WTC11 (cell line): ENCODE data around the gene AGXT. TPM values are rescaled to one million over a fixed set of nuclear protein-coding genes. Genes with fewer than 3 reads are reported as not detected.

Source experiments
- ATAC-seq: fragments of 200-7000 bp; cut with Tn5 transposase; 2 replicates; pipeline ENCODE4 v1.10.0; 2021; ENCODE audit warnings: mild to moderate bottlenecking, moderate library complexity
- CTCF ChIA-PET: fragments of 300-600 bp; sonication (Branson Sonifier 250); formaldehyde crosslinking; loops from one replicate; lab custom pipeline; 2021; ENCODE audit warnings: antibody characterized with exemption; lab: Charles Lee
- POLR2A ChIA-PET: fragments of 350-600 bp; sonication (Branson Sonifier 250); formaldehyde crosslinking; loops from one replicate; lab custom pipeline; 2021; ENCODE audit warnings: antibody characterized with exemption; lab: Charles Lee
- DNase-seq: peaks from one replicate; pipeline ENCODE4 v3.0.0; 2021; ENCODE audit warnings: low spot score
- H3K27ac Mint-ChIP-seq: 2 replicates; pipeline ENCODE4 v1.8.0; 2021; ENCODE audit warnings: mixed read lengths
- H3K27me3 Mint-ChIP-seq: 2 replicates; pipeline ENCODE4 v1.8.0; 2021; ENCODE audit warnings: low read depth, mild to moderate bottlenecking, moderate library complexity, mixed read lengths
- H3K36me3 Mint-ChIP-seq: 2 replicates; pipeline ENCODE4 v1.8.0; 2021; ENCODE audit warnings: mixed read lengths
- H3K4me1 Mint-ChIP-seq: 2 replicates; pipeline ENCODE4 v1.8.0; 2022; ENCODE audit warnings: mixed read lengths
- H3K4me3 Mint-ChIP-seq: 2 replicates; pipeline ENCODE4 v1.8.0; 2021; ENCODE audit warnings: mild to moderate bottlenecking, moderate library complexity, mixed read lengths
- H3K9me3 Mint-ChIP-seq: 2 replicates; pipeline ENCODE4 v1.8.0; 2021; ENCODE audit warnings: mixed read lengths
- CREB1 ChIP-seq: sonication (generic); formaldehyde crosslinking; IDR thresholded peaks from 2 replicates; pipeline ENCODE4 v1.8.0; 2023; ENCODE audit warnings: mild to moderate bottlenecking, missing genetic modification reagents
- FOXK1 ChIP-seq: sonication (generic); formaldehyde crosslinking; IDR thresholded peaks from 2 replicates; pipeline ENCODE4 v1.8.0; 2022; ENCODE audit warnings: mild to moderate bottlenecking, moderate library complexity, missing genetic modification reagents
- GTF2I ChIP-seq: fragments of 250-450 bp; sonication (Bioruptor Pico); conservative IDR thresholded peaks from 2 replicates; pipeline ENCODE4 v1.4.0; 2021; ENCODE audit warnings: mild to moderate bottlenecking
- JAZF1 ChIP-seq: fragments of 250-450 bp; sonication (Bioruptor Pico); IDR thresholded peaks from 2 replicates; pipeline ENCODE4 v1.9.0; 2021; ENCODE audit warnings: moderate library complexity, mild to moderate bottlenecking, inconsistent platforms
- SMAD3 ChIP-seq: sonication (generic); formaldehyde crosslinking; IDR thresholded peaks from 2 replicates; pipeline ENCODE4 v1.8.0; 2022; ENCODE audit warnings: missing genetic modification reagents, mild to moderate bottlenecking, borderline replicate concordance
- SP1 ChIP-seq: sonication (generic); formaldehyde crosslinking; conservative IDR thresholded peaks from 2 replicates; pipeline ENCODE4 v1.8.1; 2022; ENCODE audit warnings: missing genetic modification reagents
- ZNF121 ChIP-seq: sonication (generic); formaldehyde crosslinking; IDR thresholded peaks from 2 replicates; pipeline ENCODE4 v1.8.0; 2023; ENCODE audit warnings: missing genetic modification reagents
- total RNA-seq: library from RNA; stranded (reverse); gene quantifications from 3 replicates; pipeline ENCODE4 v1.2.3, GENCODE V29; 2021
- TF ChIP-seq, protein P1 (sequence below): sonication (generic); formaldehyde crosslinking; IDR thresholded peaks from 2 replicates; pipeline ENCODE4 v1.8.1; 2022; ENCODE audit warnings: low read depth, missing genetic modification reagents, borderline replicate concordance
- TF ChIP-seq, protein P2 (sequence below): sonication (generic); formaldehyde crosslinking; IDR thresholded peaks from 2 replicates; pipeline ENCODE4 v1.8.1; 2022; ENCODE audit warnings: low read depth, mild to moderate bottlenecking, moderate library complexity, missing genetic modification reagents, borderline replicate concordance
- TF ChIP-seq, protein P3 (sequence below): sonication (generic); formaldehyde crosslinking; IDR thresholded peaks from 2 replicates; pipeline ENCODE4 v1.8.0; 2023; ENCODE audit warnings: missing genetic modification reagents, mild to moderate bottlenecking, borderline replicate concordance
- TF ChIP-seq, protein P4 (sequence below): sonication (generic); formaldehyde crosslinking; conservative IDR thresholded peaks from 2 replicates; pipeline ENCODE4 v1.8.1; 2023; ENCODE audit warnings: mild to moderate bottlenecking, low read depth, missing genetic modification reagents, moderate library complexity
- TF ChIP-seq, protein P5 (sequence below): sonication (generic); formaldehyde crosslinking; conservative IDR thresholded peaks from 2 replicates; pipeline ENCODE4 v1.8.1; 2022; ENCODE audit warnings: mild to moderate bottlenecking, missing genetic modification reagents
- TF ChIP-seq, protein P6 (sequence below): sonication (generic); formaldehyde crosslinking; IDR thresholded peaks from 2 replicates; pipeline ENCODE4 v1.8.0; 2022; ENCODE audit warnings: mild to moderate bottlenecking, missing genetic modification reagents
- TF ChIP-seq, protein P7 (sequence below): sonication (generic); formaldehyde crosslinking; IDR thresholded peaks from 2 replicates; pipeline ENCODE4 v1.8.0; 2022; ENCODE audit warnings: mild to moderate bottlenecking, missing genetic modification reagents
- TF ChIP-seq, protein P8 (sequence below): sonication (generic); formaldehyde crosslinking; IDR thresholded peaks from 2 replicates; pipeline ENCODE4 v1.8.1; 2023; ENCODE audit warnings: mild to moderate bottlenecking, missing genetic modification reagents
- TF ChIP-seq, protein P9 (sequence below): sonication (generic); formaldehyde crosslinking; IDR thresholded peaks from 2 replicates; pipeline ENCODE4 v1.8.1; 2023; ENCODE audit warnings: mild to moderate bottlenecking, missing genetic modification reagents, borderline replicate concordance

The AGXT gene
- total RNA-seq, 1 experiment from 2014 or later = 0.24 TPM

DNA sequence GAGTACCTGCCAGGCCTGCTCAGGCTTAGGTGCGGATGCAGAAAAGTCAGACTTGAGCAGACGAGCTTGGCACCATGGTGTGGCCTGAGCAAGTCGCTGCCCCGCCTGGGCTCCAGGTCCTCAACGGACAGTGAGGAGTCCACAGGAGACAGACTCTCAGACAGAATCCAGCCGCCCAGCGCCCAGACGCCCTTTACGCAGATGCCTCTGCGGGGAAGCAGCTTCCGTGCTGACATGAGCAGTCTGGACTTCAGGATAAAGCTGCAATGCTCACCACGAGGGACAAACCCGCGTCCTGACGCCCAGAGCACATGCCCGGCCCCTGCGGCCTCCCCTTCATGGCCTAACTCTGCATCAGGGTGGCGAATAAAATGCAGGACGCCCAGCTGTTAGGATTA is 30.8 kb downstream of the AGXT start:
- CTCF ChIA-PET = interaction anchor here (1.1 to 1.8 kb wide), 2 partner anchors 15 to 48 kb away, joined by 3 to 8 read pairs; no protein-coding TSS in a partner anchor
- DNase-seq (no peak), ATAC-seq (no peak)
- Mint-ChIP-seq H3K36me3 (peaks cover 3% of the 10 kb centered on the region), H3K4me1 (no peaks in the 10 kb centered on the region), H3K4me3 (no peak overlapping the region), H3K9me3 (peaks cover 11% of the 10 kb centered on the region), H3K27me3 (no peaks in the 10 kb centered on the region), H3K27ac (no peak overlapping the region)
- TF ChIP-seq, protein P1, sequence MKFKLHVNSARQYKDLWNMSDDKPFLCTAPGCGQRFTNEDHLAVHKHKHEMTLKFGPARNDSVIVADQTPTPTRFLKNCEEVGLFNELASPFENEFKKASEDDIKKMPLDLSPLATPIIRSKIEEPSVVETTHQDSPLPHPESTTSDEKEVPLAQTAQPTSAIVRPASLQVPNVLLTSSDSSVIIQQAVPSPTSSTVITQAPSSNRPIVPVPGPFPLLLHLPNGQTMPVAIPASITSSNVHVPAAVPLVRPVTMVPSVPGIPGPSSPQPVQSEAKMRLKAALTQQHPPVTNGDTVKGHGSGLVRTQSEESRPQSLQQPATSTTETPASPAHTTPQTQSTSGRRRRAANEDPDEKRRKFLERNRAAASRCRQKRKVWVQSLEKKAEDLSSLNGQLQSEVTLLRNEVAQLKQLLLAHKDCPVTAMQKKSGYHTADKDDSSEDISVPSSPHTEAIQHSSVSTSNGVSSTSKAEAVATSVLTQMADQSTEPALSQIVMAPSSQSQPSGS (CRISPR knock-in tag) = no peak
- TF ChIP-seq FOXK1 (no peak), SP1 (CRISPR knock-in tag) (no peak), SMAD3 (CRISPR knock-in tag) (no peak), ZNF121 (no peak)
- TF ChIP-seq, protein P2, sequence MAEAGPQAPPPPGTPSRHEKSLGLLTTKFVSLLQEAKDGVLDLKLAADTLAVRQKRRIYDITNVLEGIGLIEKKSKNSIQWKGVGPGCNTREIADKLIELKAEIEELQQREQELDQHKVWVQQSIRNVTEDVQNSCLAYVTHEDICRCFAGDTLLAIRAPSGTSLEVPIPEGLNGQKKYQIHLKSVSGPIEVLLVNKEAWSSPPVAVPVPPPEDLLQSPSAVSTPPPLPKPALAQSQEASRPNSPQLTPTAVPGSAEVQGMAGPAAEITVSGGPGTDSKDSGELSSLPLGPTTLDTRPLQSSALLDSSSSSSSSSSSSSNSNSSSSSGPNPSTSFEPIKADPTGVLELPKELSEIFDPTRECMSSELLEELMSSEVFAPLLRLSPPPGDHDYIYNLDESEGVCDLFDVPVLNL (CRISPR knock-in tag) = no peak
- TF ChIP-seq, protein P3, sequence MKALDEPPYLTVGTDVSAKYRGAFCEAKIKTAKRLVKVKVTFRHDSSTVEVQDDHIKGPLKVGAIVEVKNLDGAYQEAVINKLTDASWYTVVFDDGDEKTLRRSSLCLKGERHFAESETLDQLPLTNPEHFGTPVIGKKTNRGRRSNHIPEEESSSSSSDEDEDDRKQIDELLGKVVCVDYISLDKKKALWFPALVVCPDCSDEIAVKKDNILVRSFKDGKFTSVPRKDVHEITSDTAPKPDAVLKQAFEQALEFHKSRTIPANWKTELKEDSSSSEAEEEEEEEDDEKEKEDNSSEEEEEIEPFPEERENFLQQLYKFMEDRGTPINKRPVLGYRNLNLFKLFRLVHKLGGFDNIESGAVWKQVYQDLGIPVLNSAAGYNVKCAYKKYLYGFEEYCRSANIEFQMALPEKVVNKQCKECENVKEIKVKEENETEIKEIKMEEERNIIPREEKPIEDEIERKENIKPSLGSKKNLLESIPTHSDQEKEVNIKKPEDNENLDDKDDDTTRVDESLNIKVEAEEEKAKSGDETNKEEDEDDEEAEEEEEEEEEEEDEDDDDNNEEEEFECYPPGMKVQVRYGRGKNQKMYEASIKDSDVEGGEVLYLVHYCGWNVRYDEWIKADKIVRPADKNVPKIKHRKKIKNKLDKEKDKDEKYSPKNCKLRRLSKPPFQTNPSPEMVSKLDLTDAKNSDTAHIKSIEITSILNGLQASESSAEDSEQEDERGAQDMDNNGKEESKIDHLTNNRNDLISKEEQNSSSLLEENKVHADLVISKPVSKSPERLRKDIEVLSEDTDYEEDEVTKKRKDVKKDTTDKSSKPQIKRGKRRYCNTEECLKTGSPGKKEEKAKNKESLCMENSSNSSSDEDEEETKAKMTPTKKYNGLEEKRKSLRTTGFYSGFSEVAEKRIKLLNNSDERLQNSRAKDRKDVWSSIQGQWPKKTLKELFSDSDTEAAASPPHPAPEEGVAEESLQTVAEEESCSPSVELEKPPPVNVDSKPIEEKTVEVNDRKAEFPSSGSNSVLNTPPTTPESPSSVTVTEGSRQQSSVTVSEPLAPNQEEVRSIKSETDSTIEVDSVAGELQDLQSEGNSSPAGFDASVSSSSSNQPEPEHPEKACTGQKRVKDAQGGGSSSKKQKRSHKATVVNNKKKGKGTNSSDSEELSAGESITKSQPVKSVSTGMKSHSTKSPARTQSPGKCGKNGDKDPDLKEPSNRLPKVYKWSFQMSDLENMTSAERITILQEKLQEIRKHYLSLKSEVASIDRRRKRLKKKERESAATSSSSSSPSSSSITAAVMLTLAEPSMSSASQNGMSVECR (CRISPR knock-in tag) = no peak
- TF ChIP-seq, protein P4, sequence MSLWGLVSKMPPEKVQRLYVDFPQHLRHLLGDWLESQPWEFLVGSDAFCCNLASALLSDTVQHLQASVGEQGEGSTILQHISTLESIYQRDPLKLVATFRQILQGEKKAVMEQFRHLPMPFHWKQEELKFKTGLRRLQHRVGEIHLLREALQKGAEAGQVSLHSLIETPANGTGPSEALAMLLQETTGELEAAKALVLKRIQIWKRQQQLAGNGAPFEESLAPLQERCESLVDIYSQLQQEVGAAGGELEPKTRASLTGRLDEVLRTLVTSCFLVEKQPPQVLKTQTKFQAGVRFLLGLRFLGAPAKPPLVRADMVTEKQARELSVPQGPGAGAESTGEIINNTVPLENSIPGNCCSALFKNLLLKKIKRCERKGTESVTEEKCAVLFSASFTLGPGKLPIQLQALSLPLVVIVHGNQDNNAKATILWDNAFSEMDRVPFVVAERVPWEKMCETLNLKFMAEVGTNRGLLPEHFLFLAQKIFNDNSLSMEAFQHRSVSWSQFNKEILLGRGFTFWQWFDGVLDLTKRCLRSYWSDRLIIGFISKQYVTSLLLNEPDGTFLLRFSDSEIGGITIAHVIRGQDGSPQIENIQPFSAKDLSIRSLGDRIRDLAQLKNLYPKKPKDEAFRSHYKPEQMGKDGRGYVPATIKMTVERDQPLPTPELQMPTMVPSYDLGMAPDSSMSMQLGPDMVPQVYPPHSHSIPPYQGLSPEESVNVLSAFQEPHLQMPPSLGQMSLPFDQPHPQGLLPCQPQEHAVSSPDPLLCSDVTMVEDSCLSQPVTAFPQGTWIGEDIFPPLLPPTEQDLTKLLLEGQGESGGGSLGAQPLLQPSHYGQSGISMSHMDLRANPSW = no peak
- POLR2A ChIA-PET = no interaction called here

DNA sequence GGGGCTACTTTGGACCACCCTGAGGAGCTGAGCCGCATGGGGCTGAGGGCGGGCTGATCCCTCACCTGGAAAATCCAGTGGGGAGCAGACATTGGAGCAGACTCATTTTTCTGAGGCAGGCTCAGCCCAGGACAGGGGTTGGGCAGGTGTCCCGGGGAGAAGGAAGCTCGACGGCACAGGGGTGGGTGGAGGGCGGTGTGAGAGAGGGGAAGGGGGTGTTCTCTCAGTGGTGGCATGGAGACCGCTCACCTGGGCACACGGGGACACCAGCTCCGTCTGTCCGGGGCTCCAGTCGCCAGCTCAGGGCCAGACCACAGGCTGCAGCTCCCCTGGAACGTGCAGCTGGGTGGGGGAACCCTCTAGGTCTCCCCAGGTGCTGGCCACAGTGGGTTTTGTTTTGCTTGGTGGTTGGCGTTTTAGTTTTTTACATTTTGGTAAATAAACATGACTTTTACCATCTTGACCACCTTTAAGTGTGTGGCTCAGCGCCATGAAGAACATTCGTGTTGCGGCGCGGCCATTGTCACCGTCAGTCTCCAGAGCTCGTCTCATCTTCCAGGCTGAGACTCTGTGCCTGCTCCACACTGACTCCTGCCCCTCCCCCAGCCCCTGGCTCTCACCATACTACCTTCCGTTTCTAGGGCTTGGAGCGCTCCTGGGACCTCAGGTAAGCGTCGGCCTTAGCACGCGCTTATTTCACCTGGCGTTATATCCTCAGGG is 31.7 kb downstream of the AGXT start:
- no peaks in the 10 kb centered on the region for H3K4me1 Mint-ChIP-seq
- H3K4me3 Mint-ChIP-seq = no peak overlapping the region
- H3K36me3 Mint-ChIP-seq = peaks cover 3% of the 10 kb centered on the region
- H3K9me3 Mint-ChIP-seq = peaks cover 11% of the 10 kb centered on the region
- no peaks in the 10 kb centered on the region for H3K27me3 Mint-ChIP-seq
- no peak for DNase-seq
- ChIA-PET POLR2A (no interaction called here), CTCF (interaction anchor here (0.7 to 1.8 kb wide), 3 partner anchors 14 to 83 kb away, joined by 3 to 8 read pairs (median 4); no protein-coding TSS in a partner anchor)
- H3K27ac Mint-ChIP-seq = no peak overlapping the region
- no peak for ATAC-seq
- TF ChIP-seq, protein P5, sequence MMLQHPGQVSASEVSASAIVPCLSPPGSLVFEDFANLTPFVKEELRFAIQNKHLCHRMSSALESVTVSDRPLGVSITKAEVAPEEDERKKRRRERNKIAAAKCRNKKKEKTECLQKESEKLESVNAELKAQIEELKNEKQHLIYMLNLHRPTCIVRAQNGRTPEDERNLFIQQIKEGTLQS = no peak
- TF ChIP-seq JAZF1 (CRISPR knock-in tag) = no peak
- TF ChIP-seq, protein P6, sequence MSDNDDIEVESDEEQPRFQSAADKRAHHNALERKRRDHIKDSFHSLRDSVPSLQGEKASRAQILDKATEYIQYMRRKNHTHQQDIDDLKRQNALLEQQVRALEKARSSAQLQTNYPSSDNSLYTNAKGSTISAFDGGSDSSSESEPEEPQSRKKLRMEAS (CRISPR knock-in tag) = no peak
- TF ChIP-seq, protein P7, sequence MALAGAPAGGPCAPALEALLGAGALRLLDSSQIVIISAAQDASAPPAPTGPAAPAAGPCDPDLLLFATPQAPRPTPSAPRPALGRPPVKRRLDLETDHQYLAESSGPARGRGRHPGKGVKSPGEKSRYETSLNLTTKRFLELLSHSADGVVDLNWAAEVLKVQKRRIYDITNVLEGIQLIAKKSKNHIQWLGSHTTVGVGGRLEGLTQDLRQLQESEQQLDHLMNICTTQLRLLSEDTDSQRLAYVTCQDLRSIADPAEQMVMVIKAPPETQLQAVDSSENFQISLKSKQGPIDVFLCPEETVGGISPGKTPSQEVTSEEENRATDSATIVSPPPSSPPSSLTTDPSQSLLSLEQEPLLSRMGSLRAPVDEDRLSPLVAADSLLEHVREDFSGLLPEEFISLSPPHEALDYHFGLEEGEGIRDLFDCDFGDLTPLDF = no peak
- TF ChIP-seq, protein P8, sequence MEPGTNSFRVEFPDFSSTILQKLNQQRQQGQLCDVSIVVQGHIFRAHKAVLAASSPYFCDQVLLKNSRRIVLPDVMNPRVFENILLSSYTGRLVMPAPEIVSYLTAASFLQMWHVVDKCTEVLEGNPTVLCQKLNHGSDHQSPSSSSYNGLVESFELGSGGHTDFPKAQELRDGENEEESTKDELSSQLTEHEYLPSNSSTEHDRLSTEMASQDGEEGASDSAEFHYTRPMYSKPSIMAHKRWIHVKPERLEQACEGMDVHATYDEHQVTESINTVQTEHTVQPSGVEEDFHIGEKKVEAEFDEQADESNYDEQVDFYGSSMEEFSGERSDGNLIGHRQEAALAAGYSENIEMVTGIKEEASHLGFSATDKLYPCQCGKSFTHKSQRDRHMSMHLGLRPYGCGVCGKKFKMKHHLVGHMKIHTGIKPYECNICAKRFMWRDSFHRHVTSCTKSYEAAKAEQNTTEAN = no peak
- TF ChIP-seq, protein P9, sequence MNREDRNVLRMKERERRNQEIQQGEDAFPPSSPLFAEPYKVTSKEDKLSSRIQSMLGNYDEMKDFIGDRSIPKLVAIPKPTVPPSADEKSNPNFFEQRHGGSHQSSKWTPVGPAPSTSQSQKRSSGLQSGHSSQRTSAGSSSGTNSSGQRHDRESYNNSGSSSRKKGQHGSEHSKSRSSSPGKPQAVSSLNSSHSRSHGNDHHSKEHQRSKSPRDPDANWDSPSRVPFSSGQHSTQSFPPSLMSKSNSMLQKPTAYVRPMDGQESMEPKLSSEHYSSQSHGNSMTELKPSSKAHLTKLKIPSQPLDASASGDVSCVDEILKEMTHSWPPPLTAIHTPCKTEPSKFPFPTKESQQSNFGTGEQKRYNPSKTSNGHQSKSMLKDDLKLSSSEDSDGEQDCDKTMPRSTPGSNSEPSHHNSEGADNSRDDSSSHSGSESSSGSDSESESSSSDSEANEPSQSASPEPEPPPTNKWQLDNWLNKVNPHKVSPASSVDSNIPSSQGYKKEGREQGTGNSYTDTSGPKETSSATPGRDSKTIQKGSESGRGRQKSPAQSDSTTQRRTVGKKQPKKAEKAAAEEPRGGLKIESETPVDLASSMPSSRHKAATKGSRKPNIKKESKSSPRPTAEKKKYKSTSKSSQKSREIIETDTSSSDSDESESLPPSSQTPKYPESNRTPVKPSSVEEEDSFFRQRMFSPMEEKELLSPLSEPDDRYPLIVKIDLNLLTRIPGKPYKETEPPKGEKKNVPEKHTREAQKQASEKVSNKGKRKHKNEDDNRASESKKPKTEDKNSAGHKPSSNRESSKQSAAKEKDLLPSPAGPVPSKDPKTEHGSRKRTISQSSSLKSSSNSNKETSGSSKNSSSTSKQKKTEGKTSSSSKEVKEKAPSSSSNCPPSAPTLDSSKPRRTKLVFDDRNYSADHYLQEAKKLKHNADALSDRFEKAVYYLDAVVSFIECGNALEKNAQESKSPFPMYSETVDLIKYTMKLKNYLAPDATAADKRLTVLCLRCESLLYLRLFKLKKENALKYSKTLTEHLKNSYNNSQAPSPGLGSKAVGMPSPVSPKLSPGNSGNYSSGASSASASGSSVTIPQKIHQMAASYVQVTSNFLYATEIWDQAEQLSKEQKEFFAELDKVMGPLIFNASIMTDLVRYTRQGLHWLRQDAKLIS (CRISPR knock-in tag) = no peak
- TF ChIP-seq CREB1 = no peak
- no peak for TF ChIP-seq GTF2I (CRISPR knock-in tag)
